GM21723 (cell line): ENCODE results near the gene PPP2R3B.
"Not testable (repeated sequence)": the region's sequence is repeated elsewhere in the genome, so short reads cannot be mapped to it uniquely, and the experiment has no call there.

Experiments
- ATAC-seq: cut with Tn5 transposase; IDR thresholded peaks from one replicate; pipeline ENCODE4 v1.9.1; 2021; ENCODE audit warnings: mild to moderate bottlenecking, moderate library complexity; ENCODE audit not compliant: unreplicated experiment

The PPP2R3B gene

GRCh38 chrX:307261-308111 is 79.2 kb downstream of the PPP2R3B start:
- ATAC-seq = no peak

DNA sequence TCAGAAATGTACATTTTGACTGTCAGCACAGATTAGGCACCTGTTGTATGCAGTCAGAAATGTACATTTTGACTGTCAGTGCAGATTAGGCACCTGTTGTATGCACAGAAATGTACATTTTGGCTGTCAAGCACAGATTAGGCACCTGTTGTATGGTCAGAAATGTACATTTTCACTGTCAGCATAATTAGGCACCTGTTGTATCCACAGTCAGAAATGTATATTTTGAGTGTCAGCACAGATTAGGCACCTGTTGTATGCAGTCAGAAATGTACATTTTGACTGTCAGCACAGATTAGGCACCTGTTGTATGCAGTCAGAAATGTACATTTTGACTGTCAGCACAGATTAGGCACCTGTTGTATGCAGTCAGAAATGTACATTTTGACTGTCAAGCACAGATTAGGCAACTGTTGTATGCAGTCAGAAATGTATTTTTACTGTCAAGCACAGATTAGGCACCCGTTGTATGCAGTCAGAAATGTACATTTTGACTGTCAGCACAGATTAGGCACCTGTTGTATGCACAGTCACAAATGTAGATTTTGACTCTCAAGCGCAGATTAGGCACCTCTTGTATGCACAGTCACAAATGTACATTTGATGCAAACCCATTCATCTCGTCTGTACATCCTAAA is 80.0 kb downstream of the PPP2R3B start:
- not testable (repeated sequence) for ATAC-seq

DNA sequence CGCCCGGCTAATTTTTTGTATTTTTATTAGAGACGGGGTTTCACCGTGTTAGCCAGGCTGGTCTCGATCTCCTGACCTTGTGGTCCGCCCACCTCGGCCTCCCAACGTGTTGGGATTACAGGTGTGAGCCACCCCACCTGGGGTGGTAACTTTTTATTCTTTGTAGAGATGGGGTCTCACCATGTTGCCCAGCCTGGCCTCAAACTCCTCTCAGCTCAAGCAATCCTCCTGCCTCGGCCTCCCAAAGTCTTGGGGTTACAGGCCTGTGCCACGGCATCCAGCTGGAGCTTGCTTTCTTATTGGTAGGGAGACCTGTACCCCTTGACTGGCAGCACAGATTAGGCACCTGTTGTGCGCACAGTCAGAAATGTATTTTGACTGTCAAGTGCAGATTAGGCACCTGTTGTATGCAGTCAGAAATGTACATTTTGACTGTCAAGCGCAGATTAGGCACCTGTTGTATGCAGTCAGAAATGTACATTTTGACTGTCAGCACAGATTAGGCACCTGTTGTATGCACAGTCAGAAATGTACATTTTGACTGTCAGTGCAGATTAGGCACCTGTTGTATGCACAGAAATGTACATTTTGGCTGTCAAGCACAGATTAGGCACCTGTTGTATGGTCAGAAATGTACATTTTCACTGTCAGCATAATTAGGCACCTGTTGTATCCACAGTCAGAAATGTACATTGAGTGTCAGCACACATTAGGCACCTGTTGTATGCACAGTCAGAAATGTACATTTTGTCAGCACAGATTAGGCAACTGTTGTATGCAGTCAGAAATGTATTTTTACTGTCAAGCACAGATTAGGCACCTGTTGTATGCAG is 80.7 kb downstream of the PPP2R3B start:
- not testable (repeated sequence) for ATAC-seq

DNA sequence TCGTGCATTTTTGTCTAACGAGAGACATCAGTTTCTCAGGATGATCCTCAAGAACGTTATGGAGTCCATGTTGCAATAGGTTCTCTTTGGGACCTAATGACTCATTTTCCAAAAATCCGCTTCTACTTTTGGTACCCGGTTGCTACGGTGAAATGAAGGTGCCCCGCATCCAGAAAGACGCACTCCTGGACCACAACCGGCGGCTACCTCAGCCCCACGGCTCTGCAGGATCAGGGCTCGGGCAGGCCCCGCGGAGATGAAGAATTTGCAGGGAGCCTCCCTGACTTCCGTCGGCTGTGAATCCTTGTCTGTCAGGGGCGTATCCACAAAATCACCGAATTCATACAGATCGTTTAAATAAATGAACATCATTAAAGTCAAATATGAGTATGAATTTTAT is 83.7 kb downstream of the PPP2R3B start:
- ATAC-seq = no peak

DNA sequence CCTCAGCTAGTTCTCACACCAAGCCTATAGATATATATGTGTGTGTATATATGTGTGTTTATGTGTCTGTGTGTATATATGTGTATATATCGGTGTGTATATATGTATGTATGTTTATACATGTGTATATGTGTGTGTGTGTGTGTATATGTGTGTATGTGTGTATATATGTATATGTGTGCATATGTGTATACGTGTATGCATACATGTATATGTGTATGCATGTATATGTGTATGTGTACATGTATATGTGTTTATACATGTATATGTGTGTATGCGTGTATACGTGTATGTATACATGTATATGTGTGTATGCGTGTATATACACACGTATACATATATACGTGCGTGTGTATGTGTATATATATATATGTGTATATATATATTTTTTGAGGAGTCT is 86.4 kb downstream of the PPP2R3B start:
- no peak for ATAC-seq

DNA sequence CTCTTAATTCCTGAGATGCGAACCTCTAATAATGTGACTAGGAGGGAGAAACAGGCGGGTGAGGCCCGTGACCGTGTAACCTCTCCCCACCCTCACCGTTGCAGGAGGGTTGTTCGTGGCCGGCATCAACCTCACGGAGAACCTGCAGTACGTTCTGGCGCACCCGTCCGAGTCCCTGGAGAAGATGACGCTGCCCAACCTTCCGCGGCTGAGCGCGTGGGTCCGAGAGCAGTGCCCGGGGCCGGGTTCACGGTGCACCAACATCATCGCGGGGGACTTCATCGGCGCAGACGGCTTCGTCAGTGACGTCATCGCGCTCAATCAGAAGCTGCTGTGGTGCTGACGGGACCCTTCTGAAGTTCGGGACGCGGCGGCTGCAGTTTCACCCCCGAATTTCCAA is 87.7 kb downstream of the PPP2R3B start:
- ATAC-seq = no peak

DNA sequence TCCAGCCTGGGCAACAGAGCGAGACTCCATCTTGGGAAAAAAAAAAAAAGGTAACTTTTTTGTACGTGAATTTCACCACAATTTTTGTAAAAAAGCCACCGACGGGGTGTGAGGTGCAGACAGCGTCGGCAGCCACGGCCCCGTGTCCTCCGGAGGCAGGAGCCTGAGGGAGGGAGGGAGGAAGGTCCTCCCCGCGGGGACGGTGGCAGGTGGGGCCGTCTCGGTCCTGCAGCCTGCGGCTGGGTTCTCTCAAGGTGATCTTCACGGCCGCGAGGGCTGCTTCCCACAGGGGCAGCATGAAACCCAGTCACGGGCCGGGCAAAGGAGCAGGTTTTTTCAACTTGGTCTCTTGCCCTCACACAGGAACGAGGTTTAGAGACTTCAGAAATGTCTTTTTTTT is 91.6 kb downstream of the PPP2R3B start:
- no peak for ATAC-seq

GRCh38 chrX:292900-293897 is 93.5 kb downstream of the PPP2R3B start:
- ATAC-seq = no peak

- ATAC-seq = no peak
These were observed 95.3 kb downstream of the PPP2R3B start for GRCh38 chrX:291411-291901.

GRCh38 chrX:290476-291166 is 96.1 kb downstream of the PPP2R3B start:
- no peak for ATAC-seq

DNA sequence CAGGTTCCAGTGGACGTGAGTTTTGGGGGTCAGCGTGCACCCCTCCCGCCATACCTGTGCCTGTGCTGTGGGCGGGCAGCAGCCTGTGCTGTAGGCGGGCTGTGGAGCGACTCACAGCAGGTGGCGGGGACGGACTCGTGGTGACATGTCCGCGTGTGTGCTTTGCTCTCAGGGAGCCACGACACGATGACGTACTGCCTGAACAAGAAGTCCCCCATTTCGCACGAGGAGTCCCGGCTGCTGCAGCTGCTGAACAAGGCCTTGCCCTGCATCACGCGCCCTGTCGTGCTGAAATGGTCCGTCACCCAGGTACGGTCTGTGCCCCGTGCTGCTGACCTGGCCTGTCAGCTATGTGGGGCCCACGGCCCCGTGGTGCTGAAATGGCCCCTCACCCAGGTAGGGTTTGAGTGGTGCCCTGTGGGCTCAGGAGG is 98.1 kb downstream of the PPP2R3B start:
- no peak for ATAC-seq

GRCh38 chrX:287670-288069 is 99.0 kb downstream of the PPP2R3B start:
- no peak for ATAC-seq

- ATAC-seq = no peak
These were observed 101.5 kb downstream of the PPP2R3B start for GRCh38 chrX:285076-285677.
